NCI-H524 treated with DMSO at 0.1 percent for 48 hours (cell line): ENCODE results near the gene VSNL1.

Experiments used
- DNase-seq: peaks from one replicate; lab custom pipeline; 2025; lab: John Stamatoyannopoulos, UW

VSNL1 gene

GRCh38 chr2:17644997-17645720 lies 104.7 kb downstream of the VSNL1 start:
- no peak for DNase-seq

- DNase-seq: no peak
These were observed 105.6 kb downstream of the VSNL1 start for GRCh38 chr2:17646081-17646554.

DNA sequence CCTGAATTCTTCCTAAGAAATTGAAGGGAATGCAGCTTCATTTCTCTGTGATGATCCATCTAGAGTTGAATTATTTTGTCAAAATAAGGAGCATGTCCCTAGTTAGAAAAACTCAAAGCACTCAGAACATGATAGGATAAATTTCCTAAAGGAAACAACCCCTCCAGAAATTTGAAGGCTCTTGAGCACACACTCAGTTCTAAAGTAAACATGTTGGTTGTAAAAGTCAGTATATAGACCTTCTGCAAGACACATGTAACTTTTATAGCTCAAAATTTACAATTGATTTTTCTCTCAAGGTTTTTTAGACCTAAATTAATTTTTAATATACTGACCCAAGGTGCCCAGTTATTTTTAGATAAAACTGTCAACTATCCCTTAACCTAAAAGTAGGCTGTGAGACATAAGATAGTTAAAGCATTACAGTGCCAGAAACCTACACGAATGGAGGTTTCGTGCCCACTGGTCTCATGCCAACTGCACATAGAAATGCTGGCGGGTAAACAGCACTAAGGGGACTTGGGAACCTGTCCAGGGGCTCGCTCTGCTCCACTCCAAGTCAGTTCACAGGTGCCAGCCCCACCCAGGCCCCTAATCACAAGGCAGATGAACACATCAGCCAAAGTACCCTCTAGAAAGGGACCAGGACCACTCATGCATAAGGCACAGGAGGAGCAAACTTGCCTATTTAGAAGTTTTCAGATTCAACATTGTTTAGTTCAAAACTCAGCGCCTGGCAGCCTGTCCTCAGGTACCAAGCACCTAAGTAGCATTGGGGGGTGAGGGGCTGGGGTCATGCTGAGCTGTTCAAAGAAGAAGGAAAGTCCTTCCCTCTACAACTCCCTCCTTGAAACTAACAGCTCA lies 106.6 kb downstream of the VSNL1 start:
- no peak for DNase-seq

GRCh38 chr2:17648581-17648980 lies 108.1 kb downstream of the VSNL1 start:
- DNase-seq: no peak

- no peak for DNase-seq
These were observed 108.5 kb downstream of the VSNL1 start for GRCh38 chr2:17649026-17649425.

GRCh38 chr2:17652681-17653394 lies 112.3 kb downstream of the VSNL1 start:
- DNase-seq: no peak

DNA sequence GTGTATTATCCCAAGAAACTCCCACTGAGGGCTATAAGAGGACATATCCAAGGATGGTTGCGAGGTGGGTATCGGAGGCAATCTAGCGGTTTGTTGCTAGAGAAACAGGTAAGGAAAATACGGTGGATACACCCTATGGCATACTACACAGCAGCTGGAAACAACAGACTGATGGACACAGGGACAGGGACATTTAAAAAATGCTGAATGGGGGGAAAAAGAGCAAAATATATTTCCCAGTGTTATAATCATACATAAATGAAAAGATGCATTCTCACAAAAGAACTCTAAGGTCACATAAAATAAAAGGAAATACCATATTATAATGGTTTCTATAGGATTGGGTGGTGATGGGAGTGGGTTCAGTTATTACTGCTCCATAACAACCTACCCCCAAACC lies 117.3 kb downstream of the VSNL1 start:
- DNase-seq: no peak

GRCh38 chr2:17658251-17658843 lies 117.9 kb downstream of the VSNL1 start:
- no peak for DNase-seq

- DNase-seq: no peak
These were observed 119.7 kb downstream of the VSNL1 start for GRCh38 chr2:17660219-17660618.

DNA sequence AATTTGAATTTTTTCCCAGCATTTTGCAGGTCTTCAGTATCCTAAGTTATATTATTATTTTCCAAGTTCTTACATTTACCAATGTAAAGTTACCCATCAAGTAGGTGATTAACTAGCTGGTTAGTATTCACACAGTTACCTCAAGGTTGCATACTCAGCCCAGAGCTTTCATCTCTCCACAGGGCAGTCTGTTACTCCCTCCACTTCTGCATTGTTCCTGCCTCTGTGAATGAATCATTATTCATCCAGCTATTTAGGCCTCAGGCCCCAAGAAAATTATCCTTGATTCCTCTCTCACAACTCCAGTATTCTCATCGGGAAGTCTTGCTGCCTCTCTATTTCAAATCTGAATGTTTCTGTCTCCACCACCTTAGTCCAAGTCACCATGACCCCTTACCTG lies 121.0 kb downstream of the VSNL1 start:
- no peak for DNase-seq

GRCh38 chr2:17662723-17663122 lies 122.2 kb downstream of the VSNL1 start:
- DNase-seq: no peak

- DNase-seq: no peak
These were observed 124.0 kb downstream of the VSNL1 start for GRCh38 chr2:17664534-17664933.

GRCh38 chr2:17667898-17668297 lies 127.4 kb downstream of the VSNL1 start:
- DNase-seq: no peak

GRCh38 chr2:17672583-17673317 lies 132.3 kb downstream of the VSNL1 start:
- DNase-seq: no peak

- no peak for DNase-seq
These were observed 134.3 kb downstream of the VSNL1 start for GRCh38 chr2:17674817-17675216.

DNA sequence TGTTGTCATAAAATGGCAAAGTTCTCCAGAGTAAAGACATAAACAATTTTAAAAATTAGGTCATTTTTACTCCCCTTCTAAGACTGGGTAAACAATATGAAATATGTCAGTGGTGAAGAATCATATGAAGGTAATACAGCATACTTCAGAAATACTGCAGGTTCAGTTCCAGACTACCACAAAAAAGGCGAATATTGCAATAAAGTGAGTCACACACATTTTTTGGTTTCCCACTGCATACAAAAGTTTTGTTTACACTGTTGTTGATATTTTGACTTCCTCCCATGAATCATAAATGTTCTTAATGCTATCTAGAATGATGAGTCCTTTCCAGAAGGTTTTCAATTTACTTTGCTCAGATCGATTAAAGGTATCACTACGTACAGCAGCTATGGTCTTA lies 139.6 kb downstream of the VSNL1 start:
- DNase-seq: no peak

GRCh38 chr2:17682098-17682857 lies 141.8 kb downstream of the VSNL1 start:
- no peak for DNase-seq

GRCh38 chr2:17683981-17684380 lies 143.5 kb downstream of the VSNL1 start:
- no peak for DNase-seq

GRCh38 chr2:17688600-17688999 lies 148.1 kb downstream of the VSNL1 start:
- DNase-seq: no peak

- no peak for DNase-seq
These were observed 148.5 kb downstream of the VSNL1 start for GRCh38 chr2:17689010-17689409.

- no peak for DNase-seq
These were observed 150.3 kb downstream of the VSNL1 start for GRCh38 chr2:17690776-17691175.
